Choroid plexus epithelial cell (primary cell): ENCODE measurements around the gene ZNF394.

Experiments used
- DNase-seq: peaks from one replicate; pipeline ENCODE4 v3.0.0-alpha.2; 2010; ENCODE audit warnings: low read depth
- H3K4me3 ChIP-seq: 2 replicates; pipeline ENCODE4 v1.5.1; 2011; ENCODE audit warnings: low read depth, mild to moderate bottlenecking, control low read depth, low read length, moderate library complexity
- CTCF ChIP-seq: conservative IDR thresholded peaks from 2 replicates; pipeline ENCODE4 v1.5.1; 2011; ENCODE audit warnings: low read depth, mild to moderate bottlenecking, control low read depth, inconsistent platforms, low read length, moderate library complexity

Gene ZNF394

GRCh38 chr7:99490878-99491277, 9.2 kb downstream of the ZNF394 start:
- no peak overlapping the region for H3K4me3 ChIP-seq
- no peak for DNase-seq
- no peak for TF ChIP-seq CTCF

GRCh38 chr7:99489235-99489634, 10.8 kb downstream of the ZNF394 start:
- H3K4me3 ChIP-seq: no peak overlapping the region
- no peak for DNase-seq
- TF ChIP-seq CTCF: no peak

- no peak overlapping the region for H3K4me3 ChIP-seq
- DNase-seq: no peak
- TF ChIP-seq CTCF: no peak
Observed at GRCh38 chr7:99485094-99485493, 15.0 kb downstream of the ZNF394 start.

GRCh38 chr7:99478464-99479440, 21.3 kb downstream of the ZNF394 start:
- H3K4me3 ChIP-seq: no peak overlapping the region
- no peak for DNase-seq
- TF ChIP-seq CTCF: no peak

- TF ChIP-seq CTCF: no peak
- no peak overlapping the region for H3K4me3 ChIP-seq
- DNase-seq: no peak
Observed at GRCh38 chr7:99476107-99476506, 24.0 kb downstream of the ZNF394 start.

- peak; percentile 92 for DNase-seq
- peak overlapping the region; percentile 94 for H3K4me3 ChIP-seq
- no peak for TF ChIP-seq CTCF
Observed at GRCh38 chr7:99473315-99473596, 26.8 kb downstream of the ZNF394 start.
